Stomach (tissue), 9 donors: Measurements from ENCODE around the gene SPEM2. TPM values are rescaled to one million over a fixed set of nuclear protein-coding genes. Genes with fewer than 3 reads are reported as not detected.
A peak's percentile ranks its signal among the peaks of the same experiment; 100 is the strongest.

Experiments used
- DNase-seq, 2 donors: peaks; one replicate each; pipeline versions ENCODE4 v3.0.0 to v3.0.0-alpha.2; 2013 to 2019
- H3K27ac ChIP-seq, 5 donors: fragments of 200-600 bp in 4 of 5; sonication (generic) in 4 of 5; one replicate each; pipeline ENCODE4 v1.5.1; 2013 to 2019; ENCODE audit warnings: mild to moderate bottlenecking in 1 of 5, moderate library complexity in 1 of 5
- H3K27me3 ChIP-seq, 3 donors: fragments of 200-600 bp; sonication (generic); one replicate each; pipeline ENCODE4 v1.5.1; 2017 to 2019; ENCODE audit warnings: mixed run types in 1 of 3
- H3K36me3 ChIP-seq, 4 donors: fragments of 200-600 bp; sonication (generic); 1 replicate in 3 of 4; 2 replicates in 1 of 4; pipeline ENCODE4 v1.5.1; 2016 to 2019
- H3K4me1 ChIP-seq, 4 donors: fragments of 200-600 bp; sonication (generic); one replicate each; pipeline ENCODE4 v1.5.1; 2016 to 2019
- H3K4me3 ChIP-seq, 4 donors: fragments of 200-600 bp; sonication (generic) in 3 of 4; one replicate each; pipeline ENCODE4 v1.5.1; 2016 to 2019; ENCODE audit warnings: mild to moderate bottlenecking in 1 of 4
- H3K9me3 ChIP-seq, 4 donors: fragments of 200-600 bp; sonication (generic); one replicate each; pipeline ENCODE4 v1.5.1; 2016 to 2019
- EP300 ChIP-seq: sonication (generic); formaldehyde crosslinking; IDR thresholded peaks from one replicate; pipeline ENCODE4 v1.6.1; 2017; ENCODE audit warnings: antibody characterized with exemption
- POLR2A ChIP-seq, 4 donors: fragments of 450-650 bp; IDR thresholded peaks; one replicate each; pipeline ENCODE4 v1.6.1; 2016; ENCODE audit warnings: antibody characterized with exemption in 4 of 4, control low read depth in 2 of 4, mild to moderate bottlenecking in 1 of 4, moderate library complexity in 1 of 4
- POLR2AphosphoS5 ChIP-seq, 3 donors: sonication (generic); formaldehyde crosslinking; IDR thresholded peaks; one replicate each; pipeline ENCODE4 v1.6.1; 2016; ENCODE audit warnings: antibody characterized with exemption in 3 of 3
- WGBS, 5 donors: extraction: QIAGEN DNeasy Blood & Tissue Kit in 3 of 5; methylation state at CpG; one replicate each; pipeline versions ENCODE4 v1.1.5 to v1.1.7; 2013 to 2018; 5-methylcytosine and 5-hydroxymethylcytosine counted together
- intact Hi-C: fragments of 100-400 bp; cut with DNase I; formaldehyde crosslinking; loops from one replicate; pipeline ENCODE4 v1.15.1; 2023; ENCODE audit warnings: low total_unique reads
- polyA plus RNA-seq, 3 donors: library from polyadenylated mRNA; stranded (reverse); fragments of 200-250 nt; gene quantifications; one replicate each; pipeline ENCODE4 v1.2.3, GENCODE V29; 2013
- total RNA-seq, 5 donors: library from RNA; depleted of rRNA; stranded (reverse); fragments of >200 nt; gene quantifications; one replicate each; pipeline versions ENCODE4 v1.1.0 to v1.2.3, GENCODE V29; 2014 to 2016
- TF ChIP-seq, protein P1 (sequence below), 7 experiments: fragments of 450-650 bp in 4 of 7; fragments of 200-600 bp in 3 of 7; sonication (generic) in 3 of 7; IDR thresholded peaks; one replicate each; pipeline ENCODE4 v1.5.1; 2016 to 2019; ENCODE audit warnings: antibody characterized with exemption in 7 of 7, control low read depth in 2 of 7, mild to moderate bottlenecking in 1 of 7
- donor health status: healthy with polysubstance abuse.
- donor health status: Bipolar disorder and iron deficiency.
- donor health status: healthy.

The SPEM2 gene
- total and polyA plus RNA-seq, 8 donors: not detected

- Histone ChIP-seq H3K4me3 (peak overlapping the region; percentile 79 to 93 (median 84)), H3K4me1 (peaks cover 18 to 26% (median 25%) of the 10 kb centered on the region in 4 donors), H3K27ac (peak overlapping the region; percentile 87 to 97 (median 95)), H3K27me3 (no peaks in the 10 kb centered on the region), H3K36me3 (peaks cover 13 to 36% (median 32%) of the 10 kb centered on the region in 4 donors), H3K9me3 (no peaks in the 10 kb centered on the region)
- 1 to 7% (median 4%) methylated on average over 32 to 48 of the region's 48 CpGs for WGBS, 5 donors
- peak; percentile 33 to 69 for DNase-seq
- no peak for TF ChIP-seq POLR2A (IDR thresholded peaks at IDR 0.05)
- no peak for TF ChIP-seq POLR2AphosphoS5 (IDR thresholded peaks at IDR 0.05)
- TF ChIP-seq, protein P1, sequence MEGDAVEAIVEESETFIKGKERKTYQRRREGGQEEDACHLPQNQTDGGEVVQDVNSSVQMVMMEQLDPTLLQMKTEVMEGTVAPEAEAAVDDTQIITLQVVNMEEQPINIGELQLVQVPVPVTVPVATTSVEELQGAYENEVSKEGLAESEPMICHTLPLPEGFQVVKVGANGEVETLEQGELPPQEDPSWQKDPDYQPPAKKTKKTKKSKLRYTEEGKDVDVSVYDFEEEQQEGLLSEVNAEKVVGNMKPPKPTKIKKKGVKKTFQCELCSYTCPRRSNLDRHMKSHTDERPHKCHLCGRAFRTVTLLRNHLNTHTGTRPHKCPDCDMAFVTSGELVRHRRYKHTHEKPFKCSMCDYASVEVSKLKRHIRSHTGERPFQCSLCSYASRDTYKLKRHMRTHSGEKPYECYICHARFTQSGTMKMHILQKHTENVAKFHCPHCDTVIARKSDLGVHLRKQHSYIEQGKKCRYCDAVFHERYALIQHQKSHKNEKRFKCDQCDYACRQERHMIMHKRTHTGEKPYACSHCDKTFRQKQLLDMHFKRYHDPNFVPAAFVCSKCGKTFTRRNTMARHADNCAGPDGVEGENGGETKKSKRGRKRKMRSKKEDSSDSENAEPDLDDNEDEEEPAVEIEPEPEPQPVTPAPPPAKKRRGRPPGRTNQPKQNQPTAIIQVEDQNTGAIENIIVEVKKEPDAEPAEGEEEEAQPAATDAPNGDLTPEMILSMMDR (IDR thresholded peaks at IDR 0.05): no peak
- TF ChIP-seq EP300: no peak
- intact Hi-C loops: no loop called here
Observed at GRCh38 chr17:7393613-7394451, 31.6 kb upstream of the SPEM2 start.

DNA sequence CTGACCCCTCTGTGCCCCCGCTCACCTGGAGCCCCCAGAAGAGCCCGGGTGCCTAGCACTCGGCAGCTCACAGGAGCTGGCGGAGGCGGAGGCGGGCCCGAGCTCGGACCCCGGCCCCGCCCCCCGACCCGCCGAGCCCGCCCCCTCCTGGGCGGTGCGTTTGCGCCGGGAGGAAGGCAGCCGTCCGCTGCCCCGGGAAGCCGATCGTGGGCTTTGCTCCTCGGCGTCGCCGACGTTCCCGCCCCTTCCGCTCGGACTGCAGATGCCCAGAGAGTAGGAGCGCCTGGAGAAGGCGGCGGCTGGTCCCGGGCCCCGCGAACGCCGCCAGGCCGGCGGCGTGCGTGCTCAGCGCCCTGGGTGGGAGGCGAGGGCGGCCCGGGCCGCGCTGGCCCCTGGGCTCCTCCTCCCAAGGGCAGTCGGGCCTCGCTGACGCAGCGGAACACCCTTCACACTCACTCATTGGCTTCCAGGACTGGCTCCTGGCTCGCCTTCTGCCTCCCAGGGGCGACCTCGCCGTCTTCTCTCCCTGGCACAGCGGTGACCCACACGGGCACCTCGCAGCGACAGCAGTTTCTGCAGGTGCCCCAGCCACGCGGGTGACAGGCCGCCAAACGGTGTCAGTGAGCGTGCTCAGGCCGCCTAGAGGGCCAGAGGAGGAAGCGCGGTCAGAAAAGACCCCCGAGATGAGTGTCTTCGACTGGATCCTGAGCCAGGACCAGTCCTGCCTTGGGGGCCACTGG, 30.8 kb upstream of the SPEM2 start, which contains the start of gene PLSCR3:
Gene PLSCR3, minus strand, starts transcription at position 74 of the 740 bp plus-strand sequence. CDS start 415 bp downstream, outside the sequence.
- H3K27me3 ChIP-seq: no peaks in the 10 kb centered on the region
- peak; percentile 40 to 87 (median 85) for TF ChIP-seq POLR2AphosphoS5 (IDR thresholded peaks at IDR 0.05)
- TF ChIP-seq POLR2A (IDR thresholded peaks at IDR 0.05): peak in 1 of 4 donors; percentile 28
- no peak for TF ChIP-seq EP300
- TF ChIP-seq, protein P1 (IDR thresholded peaks at IDR 0.05): peak in 4 of 7 experiments; percentile 5 to 62 (median 36)
- no peaks in the 10 kb centered on the region for H3K9me3 ChIP-seq
- H3K27ac ChIP-seq: peak within 1 kb of the TSS; percentile 88 to 97 (median 96)
- WGBS, 5 donors: 0 to 1% (median 0%) methylated on average over 10 to 71 of the region's 71 CpGs
- peak; percentile 88 to 95 for DNase-seq
- H3K4me3 ChIP-seq: peak within 1 kb of the TSS; percentile 79 to 93 (median 84)
- peaks cover 18 to 26% (median 25%) of the 10 kb centered on the region in 4 donors for H3K4me1 ChIP-seq
- intact Hi-C loops: no loop called here
- H3K36me3 ChIP-seq: peaks cover 5 to 28% (median 24%) of the 10 kb centered on the region in 4 donors

- peak in 1 of 2 donors; percentile 7 for DNase-seq
- no peaks in the 10 kb centered on the region for H3K9me3 ChIP-seq
- 82 to 93% (median 88%) methylated on average over 4 of the region's 4 CpGs for WGBS, 5 donors
- intact Hi-C loops: no loop called here
- TF ChIP-seq, protein P1 (IDR thresholded peaks at IDR 0.05): no peak
- TF ChIP-seq POLR2A (IDR thresholded peaks at IDR 0.05): no peak
- no peak for TF ChIP-seq POLR2AphosphoS5 (IDR thresholded peaks at IDR 0.05)
- no peak for TF ChIP-seq EP300
- H3K27ac ChIP-seq: no peak overlapping the region
- peaks cover 18 to 29% (median 25%) of the 10 kb centered on the region in 4 donors for H3K4me1 ChIP-seq
- no peak overlapping the region for H3K4me3 ChIP-seq
- H3K27me3 ChIP-seq: no peaks in the 10 kb centered on the region
- peaks cover 0 to 13% (median 9%) of the 10 kb centered on the region in 4 donors for H3K36me3 ChIP-seq
Observed at GRCh38 chr17:7396147-7396546, 29.3 kb upstream of the SPEM2 start.

DNA sequence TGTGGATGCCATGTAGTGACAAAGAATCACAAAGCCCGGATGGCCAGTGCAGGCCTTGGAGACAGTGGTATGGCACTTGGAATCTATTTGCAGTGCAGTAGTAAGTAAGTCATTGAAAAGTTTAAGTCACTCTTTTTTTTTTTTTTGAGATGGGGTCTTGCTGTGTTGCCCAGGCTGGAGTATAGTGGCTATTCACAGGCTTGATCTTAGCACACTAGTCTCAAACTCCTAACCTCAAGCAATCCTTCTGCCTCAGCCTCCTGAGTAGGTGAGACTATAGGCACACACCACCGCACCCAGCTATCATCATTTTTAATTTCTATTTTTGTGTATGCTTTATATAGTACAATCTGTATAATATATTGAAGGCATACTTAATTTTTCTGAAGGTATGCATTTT, 26.8 kb upstream of the SPEM2 start:
- TF ChIP-seq EP300: no peak
- TF ChIP-seq POLR2AphosphoS5 (IDR thresholded peaks at IDR 0.05): no peak
- TF ChIP-seq, protein P1 (IDR thresholded peaks at IDR 0.05): no peak
- TF ChIP-seq POLR2A (IDR thresholded peaks at IDR 0.05): no peak
- intact Hi-C loops: no loop called here
- peaks cover 21 to 34% (median 33%) of the 10 kb centered on the region in 4 donors for H3K4me1 ChIP-seq

More for the DNA sequence above, 26.8 kb upstream of the SPEM2 start:
- no peak for DNase-seq
- H3K27ac ChIP-seq: no peak overlapping the region
- H3K36me3 ChIP-seq: no peaks in the 10 kb centered on the region
- H3K4me3 ChIP-seq: no peak overlapping the region
- H3K9me3 ChIP-seq: no peaks in the 10 kb centered on the region
- 80 to 91% (median 87%) methylated on average over 2 of the region's 2 CpGs for WGBS, 5 donors
- H3K27me3 ChIP-seq: no peaks in the 10 kb centered on the region
